GM23248 (cell line): ENCODE measurements around the gene RAD54L2.

Source experiments
- EZH2 ChIP-seq: fragments of 200-600 bp; sonication (generic); IDR thresholded peaks from 2 replicates; pipeline ENCODE4 v1.6.1; 2018; ENCODE audit warnings: antibody characterized with exemption, mild to moderate bottlenecking; ENCODE audit not compliant: insufficient read depth, poor library complexity, severe bottlenecking
- EZH2phosphoT487 ChIP-seq: fragments of 200-600 bp; sonication (generic); IDR thresholded peaks from 2 replicates; pipeline ENCODE4 v1.6.1; 2018; ENCODE audit warnings: antibody characterized with exemption, moderate library complexity, mild to moderate bottlenecking, low read depth; ENCODE audit not compliant: insufficient read depth

DNA sequence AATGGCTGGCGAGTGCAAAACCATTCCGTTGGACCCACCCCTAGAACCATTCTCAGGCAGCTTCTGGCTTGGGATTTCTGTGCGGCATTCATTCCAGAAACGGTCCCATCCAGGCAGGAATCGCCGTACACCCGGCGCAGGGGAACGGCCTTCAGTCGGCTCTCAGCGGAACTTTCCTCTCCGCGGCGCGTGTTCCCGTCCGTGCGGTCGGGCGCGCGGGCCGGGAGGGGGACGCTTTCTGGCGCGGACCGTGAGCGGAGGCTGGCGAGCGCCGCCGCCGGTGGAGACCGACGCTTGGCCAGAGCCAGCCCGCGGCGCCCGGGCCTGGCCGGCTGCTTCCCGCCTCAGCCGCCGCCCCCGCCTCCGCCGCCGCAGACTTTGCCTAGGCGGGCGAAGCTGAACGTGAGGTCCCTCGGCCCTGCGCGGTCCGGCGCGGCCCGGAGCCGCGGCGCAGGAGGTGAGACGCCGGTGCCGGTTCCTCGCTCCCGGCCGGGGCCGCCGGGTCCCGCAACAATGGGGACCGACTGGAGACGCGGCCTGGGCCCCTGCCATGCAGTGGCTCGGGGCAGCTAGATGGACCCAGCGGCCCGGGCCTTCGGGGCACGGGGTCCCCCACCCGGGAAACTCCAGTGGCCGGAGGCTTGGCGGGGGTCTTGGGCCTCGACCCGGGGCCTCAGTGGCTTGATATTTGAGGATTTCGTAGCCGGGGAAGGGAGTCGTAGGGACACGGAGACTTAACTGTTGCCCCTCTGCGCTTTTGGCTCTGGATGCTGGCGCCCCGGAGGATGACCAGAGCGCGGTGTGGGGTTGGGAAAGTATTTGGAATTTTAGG is at the start of gene RAD54L2:
- TF ChIP-seq EZH2 (no peak), EZH2phosphoT487 (no peak)
